IMR-90 (cell line): ENCODE measurements around the gene SLC9C2. TPM values are rescaled to one million over a fixed set of nuclear protein-coding genes. Genes with fewer than 3 reads are reported as not detected.
A peak's percentile ranks its signal among the peaks of the same experiment; 100 is the strongest.

Experiments used
- ATAC-seq: fragments of 200-7000 bp; cut with Tn5 transposase; 2 replicates; pipeline ENCODE4 v1.9.1; 2020; ENCODE audit warnings: low read depth, mild to moderate bottlenecking, moderate library complexity
- BruUV-seq: library from RNA; stranded (reverse); fragments of 400-500 nt; replicated peaks from 2 replicates; lab custom pipeline; 2021; lab: Mats Ljungman, UMichigan
- CTCF ChIA-PET: fragments of 300-600 bp; formaldehyde crosslinking; extraction: SDS; loops from one replicate; lab custom pipeline; 2021; ENCODE audit warnings: antibody characterized with exemption; lab: Yijun Ruan, JAX
- POLR2A ChIA-PET: fragments of 300-600 bp; sonication (Branson Sonifier 250); formaldehyde crosslinking; loops from one replicate; lab custom pipeline; 2022; ENCODE audit warnings: antibody characterized with exemption; ENCODE audit not compliant: unreplicated experiment; lab: Charles Lee
- DNase-seq: peaks from one replicate; pipeline ENCODE4 v3.0.0; 2013
- H2AFZ ChIP-seq: replicated peaks from 2 replicates; pipeline ENCODE3; 2013; ENCODE audit warnings: low read length, mild to moderate bottlenecking; ENCODE audit not compliant: poor library complexity
- H2AK5ac ChIP-seq: 2 replicates; pipeline ENCODE4 v1.6.1; 2013; ENCODE audit warnings: low read depth, low read length, inconsistent platforms
- H2AK9ac ChIP-seq: replicated peaks from 2 replicates; pipeline ENCODE3; 2013; ENCODE audit warnings: mild to moderate bottlenecking, low read depth, low read length, moderate library complexity; ENCODE audit not compliant: poor library complexity
- H2BK120ac ChIP-seq: 2 replicates; pipeline ENCODE4 v1.6.1; 2013; ENCODE audit warnings: low read depth, low read length, inconsistent platforms
- H2BK15ac ChIP-seq: 3 replicates; pipeline ENCODE4 v1.6.1; 2013; ENCODE audit warnings: low read depth, low read length, inconsistent platforms
- H2BK20ac ChIP-seq: 2 replicates; pipeline ENCODE4 v1.6.1; 2013; ENCODE audit warnings: low read depth, mild to moderate bottlenecking, inconsistent platforms, low read length, moderate library complexity
- H2BK5ac ChIP-seq: 2 replicates; pipeline ENCODE4 v1.6.1; 2013; ENCODE audit warnings: mild to moderate bottlenecking, low read depth, low read length, inconsistent platforms; ENCODE audit not compliant: poor library complexity, severe bottlenecking
- H3K14ac ChIP-seq: replicated peaks from 2 replicates; pipeline ENCODE4 v1.6.1; 2013; ENCODE audit warnings: low read depth, low read length, inconsistent platforms
- H3K18ac ChIP-seq: 2 replicates; pipeline ENCODE4 v1.6.1; 2013; ENCODE audit warnings: low read depth, low read length, control low read depth
- H3K23ac ChIP-seq: 2 replicates; pipeline ENCODE4 v1.6.1; 2013; ENCODE audit warnings: low read depth, low read length, inconsistent platforms
- H3K27ac ChIP-seq: 2 replicates; pipeline ENCODE4 v1.5.1; 2013; ENCODE audit warnings: mild to moderate bottlenecking, control low read depth, low read length; ENCODE audit not compliant: insufficient read depth
- H3K27me3 ChIP-seq: 2 replicates; pipeline ENCODE4 v1.6.1; 2013; ENCODE audit warnings: low read length; ENCODE audit not compliant: control insufficient read depth, insufficient read depth
- H3K36me3 ChIP-seq: 2 replicates; pipeline ENCODE4 v1.6.1; 2013; ENCODE audit warnings: low read length, mixed read lengths; ENCODE audit not compliant: control insufficient read depth, insufficient read depth
- H3K4ac ChIP-seq: 2 replicates; pipeline ENCODE4 v1.6.1; 2013; ENCODE audit warnings: low read depth, low read length, inconsistent platforms
- H3K4me1 ChIP-seq: 2 replicates; pipeline ENCODE4 v1.6.1; 2013; ENCODE audit warnings: low read length, mixed read lengths; ENCODE audit not compliant: control insufficient read depth, insufficient read depth
- H3K4me2 ChIP-seq: 2 replicates; pipeline ENCODE4 v1.6.1; 2013; ENCODE audit warnings: low read depth, mild to moderate bottlenecking, control low read depth, low read length, moderate library complexity
- H3K4me3 ChIP-seq: 2 replicates; pipeline ENCODE4 v1.5.1; 2013; ENCODE audit warnings: low read depth, mild to moderate bottlenecking, control low read depth, low read length, moderate library complexity; ENCODE audit not compliant: insufficient read depth
- H3K56ac ChIP-seq: 2 replicates; pipeline ENCODE4 v1.6.1; 2013; ENCODE audit warnings: low read length, inconsistent platforms; ENCODE audit not compliant: insufficient read depth; ENCODE audit errors: extremely low read depth
- H3K79me1 ChIP-seq, 2 experiments: 2 replicates each; pipeline ENCODE4 v1.6.1; 2013; ENCODE audit warnings: low read length in 2 of 2, inconsistent platforms in 1 of 2, low read depth in 1 of 2
- H3K9ac ChIP-seq: 2 replicates; pipeline ENCODE4 v1.6.1; 2013; ENCODE audit warnings: low read depth, low read length, control low read depth
- H3K9me1 ChIP-seq: 2 replicates; pipeline ENCODE4 v1.6.1; 2013; ENCODE audit warnings: low read length, inconsistent platforms; ENCODE audit not compliant: insufficient read depth
- H3K9me3 ChIP-seq: 2 replicates; pipeline ENCODE4 v1.6.1; 2013; ENCODE audit warnings: low read length; ENCODE audit not compliant: control insufficient read depth, insufficient read depth
- H4K20me1 ChIP-seq: 2 replicates; pipeline ENCODE4 v1.6.1; 2013; ENCODE audit warnings: low read length, inconsistent platforms; ENCODE audit not compliant: insufficient read depth
- H4K5ac ChIP-seq: 2 replicates; pipeline ENCODE4 v1.6.1; 2013; ENCODE audit warnings: mild to moderate bottlenecking, low read depth, low read length, control low read depth
- H4K8ac ChIP-seq, 2 experiments: 2 replicates each; pipeline ENCODE4 v1.6.1; 2013; ENCODE audit warnings: low read depth in 2 of 2, low read length in 2 of 2, control low read depth in 1 of 2, inconsistent platforms in 1 of 2
- H4K91ac ChIP-seq: 2 replicates; pipeline ENCODE4 v1.6.1; 2013; ENCODE audit warnings: low read depth, low read length, inconsistent platforms; ENCODE audit not compliant: insufficient read depth
- ELK1 ChIP-seq: fragments of 150-350 bp; IDR thresholded peaks from 2 replicates; pipeline ENCODE4 v1.6.1; 2016; ENCODE audit warnings: low read depth, mild to moderate bottlenecking, low read length, moderate library complexity, borderline replicate concordance
- MAZ ChIP-seq: IDR thresholded peaks from 2 replicates; pipeline ENCODE4 v1.6.1; 2012; ENCODE audit warnings: low read depth, mild to moderate bottlenecking, low read length, improper control_type of control experiment, moderate library complexity, borderline replicate concordance
- MXI1 ChIP-seq: IDR thresholded peaks from 2 replicates; pipeline ENCODE4 v1.6.1; 2012; ENCODE audit warnings: low read depth, mild to moderate bottlenecking, low read length, moderate library complexity, borderline replicate concordance
- POLR2A ChIP-seq: IDR thresholded peaks from 2 replicates; pipeline ENCODE4 v1.6.1; 2012; ENCODE audit warnings: mild to moderate bottlenecking, low read depth, low read length
- WGBS, 2 experiments: methylation state at CpG; one replicate each; pipeline versions ENCODE4 v1.1.5 to v1.1.7; 2013; ENCODE audit warnings: missing lambda C conversion rate in 2 of 2; ENCODE audit not compliant: insufficient read length in 1 of 2; ENCODE audit errors: extremely low coverage in 2 of 2; 5-methylcytosine and 5-hydroxymethylcytosine counted together
- dilution Hi-C: fragments of 300-500 bp; cut with HindIII; formaldehyde crosslinking; loops from one replicate; pipeline ENCODE4 v1.14.3; 2018; ENCODE audit warnings: low sequenced_read_pairs; ENCODE audit not compliant: unreplicated experiment
- in situ Hi-C: fragments of 300-500 bp; cut with MboI; formaldehyde crosslinking; loops from 3 replicates; pipeline ENCODE4 v1.14.3; 2019; ENCODE audit warnings: low sequenced_read_pairs, inconsistent platforms, mixed read lengths
- intact Hi-C: fragments of 100-400 bp; cut with micrococcal nuclease; formaldehyde crosslinking; loops from 2 replicates; pipeline ENCODE4 v1.10.0; 2022
- polyA plus RNA-seq, 3 experiments: library from polyadenylated mRNA; depleted of rRNA; stranded (reverse); fragments of >200 nt; gene quantifications; 2 replicates each; pipeline ENCODE4 v1.2.3, GENCODE V29; 2012; ENCODE audit warnings: low replicate concordance in 1 of 3
- total RNA-seq: library from RNA; depleted of rRNA; stranded (reverse); fragments of >200 nt; gene quantifications from 2 replicates; pipeline ENCODE4 v1.2.3, GENCODE V29; 2012

The SLC9C2 gene
- total and polyA plus RNA-seq, 2 of the 4 experiments (the other 2 are of a cell fraction) = not detected

DNA sequence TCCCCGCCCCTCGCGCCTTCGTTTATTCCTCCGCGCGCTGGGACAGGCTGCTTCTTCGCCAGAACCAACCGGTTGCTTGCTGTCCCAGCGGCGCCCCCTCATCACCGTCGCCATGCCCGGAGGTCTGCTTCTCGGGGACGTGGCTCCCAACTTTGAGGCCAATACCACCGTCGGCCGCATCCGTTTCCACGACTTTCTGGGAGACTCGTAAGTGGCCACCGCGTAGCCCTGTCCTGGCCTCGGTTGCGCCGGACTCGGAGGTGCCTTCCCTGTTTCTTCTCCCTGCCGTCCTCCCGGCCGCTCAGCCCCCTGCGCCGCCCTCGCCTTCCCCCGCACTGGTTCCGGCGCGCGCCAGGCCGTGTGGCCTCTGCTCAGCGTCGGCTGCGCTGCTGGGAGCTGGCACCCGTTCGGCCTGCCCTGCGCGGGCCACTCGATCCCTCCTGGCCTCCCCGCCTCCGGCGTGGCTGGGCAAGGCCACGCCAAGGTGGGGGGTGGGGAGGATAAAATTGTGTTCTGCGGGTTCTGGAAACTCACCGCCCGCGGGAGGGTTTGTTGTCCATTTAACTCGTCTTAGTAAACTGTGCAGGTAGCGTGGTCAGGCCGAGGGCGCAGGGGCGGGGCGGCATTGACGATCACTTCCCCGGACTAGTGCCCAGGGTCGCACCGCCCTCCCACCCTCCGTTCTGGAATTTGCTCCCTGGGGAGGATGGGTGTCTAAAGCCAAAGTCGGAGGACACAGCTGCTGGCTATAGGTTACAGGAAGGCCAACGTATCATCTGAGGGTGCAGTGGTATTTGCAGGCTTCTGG lies 125.4 kb downstream of the SLC9C2 start, which contains the start of gene PRDX6:
TSS of gene PRDX6 (plus strand) at position 50 of the 808 bp plus-strand sequence. CDS start at position 113, 63 bp downstream.
- Histone ChIP-seq H3K79me1 (peaks cover 22 to 74% of the 10 kb centered on the region in 2 experiments), H3K4me2 (peak within 1 kb of the TSS; percentile 91), H2BK20ac (peak within 1 kb of the TSS; percentile 58), H3K9ac (peak within 1 kb of the TSS; percentile 98), H3K27me3 (no peaks in the 10 kb centered on the region), H4K5ac (peak within 1 kb of the TSS; percentile 66), H3K4me3 (peak within 1 kb of the TSS; percentile 95), H2AK5ac (peak within 1 kb of the TSS; percentile 72), H4K91ac (peak within 1 kb of the TSS; percentile 75), H2AFZ (peak within 1 kb of the TSS; percentile 98), H3K18ac (peak within 1 kb of the TSS; percentile 75), H2BK5ac (peak within 1 kb of the TSS; percentile 87), H3K9me1 (peaks cover 7% of the 10 kb centered on the region; the same call in 1 of the 2 replicates), H3K14ac (peak within 1 kb of the TSS; percentile 95), H3K9me3 (no peaks in the 10 kb centered on the region), H3K56ac (peak within 1 kb of the TSS; percentile 76), H4K8ac (peak within 1 kb of the TSS; percentile 59 to 88), H3K23ac (peak within 1 kb of the TSS; percentile 96), H3K4me1 (peaks cover 16% of the 10 kb centered on the region), H2BK15ac (peak within 1 kb of the TSS; percentile 74; the same call in 1 of the 3 replicates), H2AK9ac (peak within 1 kb of the TSS; percentile 86), H4K20me1 (peaks cover 23% of the 10 kb centered on the region; the same call in 1 of the 2 replicates), H2BK120ac (peak within 1 kb of the TSS; percentile 86), H3K27ac (peak within 1 kb of the TSS; percentile 98), H3K4ac (peak within 1 kb of the TSS; percentile 91), H3K36me3 (peaks cover 10% of the 10 kb centered on the region)
- TF ChIP-seq POLR2A = peak; percentile 90
- peak; percentile 26; the same call in 1 of the 2 replicates for TF ChIP-seq MAZ
- TF ChIP-seq ELK1 = no peak
- TF ChIP-seq MXI1 = peak; percentile 37; the same call in 1 of the 2 replicates
- ChIA-PET CTCF (interaction anchor here (0.6 to 3.0 kb wide), 2 partner anchors 47 to 1087 kb away, joined by 3 to 17 read pairs; no protein-coding TSS in a partner anchor), POLR2A (interaction anchor here (0.6 to 1.5 kb wide), 3 partner anchors 19 to 682 kb away, joined by 3 to 5 read pairs (median 3); no protein-coding TSS in a partner anchor)
- peak; percentile 42 for ATAC-seq
- DNase-seq = peak; percentile 79
- dilution Hi-C loops (no loop called here), intact Hi-C loops (loop anchor here (1.0 to 5.0 kb wide), 5 partner anchors 46 to 731 kb away; partner anchors contain the start of genes CENPL, DARS2 and KLHL20), in situ Hi-C loops (no loop called here)
- WGBS, 2 experiments = 0% methylated on average over 36 of the region's 69 CpGs; no CpG with 5 or more reads in 1 of the 2 experiments
- no TSS peak for BruUV-seq
